Vagina (tissue), 2 donors: ENCODE results near the gene SCN9A. TPM values are rescaled to one million over a fixed set of nuclear protein-coding genes. Genes with fewer than 3 reads are reported as not detected.
"Not testable (repeated sequence)": the region's sequence is repeated elsewhere in the genome, so short reads cannot be mapped to it uniquely, and the experiment has no call there.

Experiments used
- DNase-seq, 2 donors: peaks; one replicate each; pipeline ENCODE4 v3.0.0-alpha.2; 2017; ENCODE audit errors: extremely low spot score in 2 of 2
- H3K27ac ChIP-seq: fragments of 200-600 bp; sonication (generic); one replicate; pipeline ENCODE4 v1.5.1; 2019
- H3K27me3 ChIP-seq: fragments of 200-600 bp; sonication (generic); one replicate; pipeline ENCODE4 v1.5.1; 2019
- H3K36me3 ChIP-seq, 2 donors: fragments of 200-600 bp; sonication (generic); one replicate each; pipeline ENCODE4 v1.5.1; 2017 to 2019
- H3K4me1 ChIP-seq: fragments of 200-600 bp; sonication (generic); one replicate; pipeline ENCODE4 v1.5.1; 2019
- H3K4me3 ChIP-seq, 2 donors: fragments of 200-600 bp; sonication (generic); 1 replicate in 1 of 2; 2 replicates in 1 of 2; pipeline ENCODE4 v1.5.1; 2016 to 2019
- H3K9me3 ChIP-seq: fragments of 200-600 bp; sonication (generic); one replicate; pipeline ENCODE4 v1.5.1; 2019
- CTCF ChIP-seq, 3 experiments: fragments of 450-650 bp in 2 of 3; fragments of 200-600 bp in 1 of 3; sonication (generic) in 1 of 3; IDR thresholded peaks; one replicate each; pipeline ENCODE4 v1.5.1; 2017 to 2019; ENCODE audit warnings: antibody characterized with exemption in 3 of 3, mild to moderate bottlenecking in 2 of 3, moderate library complexity in 2 of 3
- POLR2A ChIP-seq, 2 donors: fragments of 450-650 bp; IDR thresholded peaks; one replicate each; pipeline ENCODE4 v1.6.1; 2017; ENCODE audit warnings: antibody characterized with exemption in 2 of 2, mild to moderate bottlenecking in 2 of 2, moderate library complexity in 2 of 2
- POLR2AphosphoS5 ChIP-seq, 2 donors: sonication (generic); formaldehyde crosslinking; IDR thresholded peaks; one replicate each; pipeline ENCODE4 v1.9.0; 2017; ENCODE audit warnings: antibody characterized with exemption in 2 of 2, mild to moderate bottlenecking in 2 of 2, low read depth in 1 of 2; ENCODE audit not compliant: insufficient read depth in 1 of 2
- intact Hi-C: fragments of 100-400 bp; cut with DNase I; formaldehyde crosslinking; loops from one replicate; pipeline ENCODE4 v1.15.1; 2023
- total RNA-seq: library from RNA; depleted of rRNA; stranded (reverse); fragments of >200 nt; gene quantifications from one replicate; pipeline ENCODE4 v1.2.3, GENCODE V29; 2016

The SCN9A gene
- total RNA-seq, 1 donor from 2014 or later: 4.9 TPM

GRCh38 chr2:166413255-166413654 is 37.5 kb upstream of the SCN9A start:
- TF ChIP-seq POLR2AphosphoS5 (IDR thresholded peaks at IDR 0.05; ENCODE audit: insufficient read depth in 1 of 2, low read depth in 1 of 2) (no peak), CTCF (IDR thresholded peaks at IDR 0.05) (no peak), POLR2A (IDR thresholded peaks at IDR 0.05) (no peak)
- no peak for DNase-seq
- Histone ChIP-seq H3K36me3 (no peaks in the 10 kb centered on the region), H3K27me3 (no peaks in the 10 kb centered on the region), H3K9me3 (no peaks in the 10 kb centered on the region), H3K27ac (no peak overlapping the region), H3K4me3 (no peak overlapping the region), H3K4me1 (no peaks in the 10 kb centered on the region)
- intact Hi-C loops: no loop called here

GRCh38 chr2:166411473-166412230 is 35.9 kb upstream of the SCN9A start:
- Histone ChIP-seq H3K4me1 (no peaks in the 10 kb centered on the region), H3K36me3 (no peaks in the 10 kb centered on the region), H3K9me3 (no peaks in the 10 kb centered on the region), H3K4me3 (no peak overlapping the region), H3K27ac (no peak overlapping the region), H3K27me3 (no peaks in the 10 kb centered on the region)
- no peak for TF ChIP-seq POLR2A (IDR thresholded peaks at IDR 0.05)
- TF ChIP-seq CTCF (IDR thresholded peaks at IDR 0.05): no peak
- no peak for TF ChIP-seq POLR2AphosphoS5 (IDR thresholded peaks at IDR 0.05; ENCODE audit: insufficient read depth in 1 of 2, low read depth in 1 of 2)
- intact Hi-C loops: no loop called here
- no peak for DNase-seq

- TF ChIP-seq POLR2AphosphoS5 (IDR thresholded peaks at IDR 0.05; ENCODE audit: insufficient read depth in 1 of 2, low read depth in 1 of 2) (no peak), POLR2A (IDR thresholded peaks at IDR 0.05) (no peak), CTCF (IDR thresholded peaks at IDR 0.05) (no peak)
- no peaks in the 10 kb centered on the region for H3K27me3 ChIP-seq
- intact Hi-C loops: no loop called here
Measured at GRCh38 chr2:166410828-166411472, 35.2 kb upstream of the SCN9A start.

GRCh38 chr2:166407746-166408145 is 32.0 kb upstream of the SCN9A start:
- H3K27me3 ChIP-seq, H3K9me3 ChIP-seq, H3K4me3 ChIP-seq, DNase-seq, H3K27ac ChIP-seq, H3K36me3 ChIP-seq, H3K4me1 ChIP-seq, intact Hi-C loops: not testable (repeated sequence)

More at GRCh38 chr2:166410828-166411472, 35.2 kb upstream of the SCN9A start:
- H3K4me1 ChIP-seq: no peaks in the 10 kb centered on the region
- no peaks in the 10 kb centered on the region for H3K9me3 ChIP-seq
- no peak overlapping the region for H3K27ac ChIP-seq
- H3K4me3 ChIP-seq: no peak overlapping the region
- no peaks in the 10 kb centered on the region for H3K36me3 ChIP-seq
- DNase-seq: no peak

- Histone ChIP-seq H3K4me3 (no peak overlapping the region), H3K9me3 (no peaks in the 10 kb centered on the region), H3K27ac (no peak overlapping the region), H3K36me3 (no peaks in the 10 kb centered on the region), H3K27me3 (no peaks in the 10 kb centered on the region), H3K4me1 (no peaks in the 10 kb centered on the region)
- DNase-seq: no peak
- intact Hi-C loops: no loop called here
- no peak for TF ChIP-seq POLR2A (IDR thresholded peaks at IDR 0.05)
- TF ChIP-seq POLR2AphosphoS5 (IDR thresholded peaks at IDR 0.05; ENCODE audit: insufficient read depth in 1 of 2, low read depth in 1 of 2): no peak
- TF ChIP-seq CTCF (IDR thresholded peaks at IDR 0.05): no peak
Measured at GRCh38 chr2:166406374-166406773, 30.6 kb upstream of the SCN9A start.
